HCT116 (cell line): ENCODE results near the gene MDH2. TPM values are rescaled to one million over a fixed set of nuclear protein-coding genes. Genes with fewer than 3 reads are reported as not detected.

Source experiments
- ATAC-seq: fragments of 200-7000 bp; cut with Tn5 transposase; 2 replicates; pipeline ENCODE4 v1.9.1; 2020; ENCODE audit warnings: mild to moderate bottlenecking, moderate library complexity
- BruUV-seq: library from RNA; stranded (reverse); fragments of 400-500 nt; replicated peaks from 2 replicates; lab custom pipeline; 2021; lab: Mats Ljungman, UMichigan
- CTCF ChIA-PET: fragments of 300-600 bp; sonication (Branson Sonifier 250); formaldehyde crosslinking; loops from one replicate; lab custom pipeline; 2021; ENCODE audit warnings: antibody characterized with exemption; lab: Charles Lee
- POLR2A ChIA-PET: fragments of 300-600, 350-600 bp; sonication (Branson Sonifier 250); formaldehyde crosslinking; loops from one replicate; lab custom pipeline; 2021; ENCODE audit warnings: antibody characterized with exemption; lab: Charles Lee
- RAD21 ChIA-PET, 2 experiments: fragments of 300-600 bp; sonication (Branson Sonifier 250); formaldehyde crosslinking; loops; one replicate each; lab custom pipeline; 2023; ENCODE audit warnings: low total read pairs in 2 of 2; ENCODE audit not compliant: uncharacterized antibody in 2 of 2, unreplicated experiment in 2 of 2, low non-redundant PET in 1 of 2; lab: Charles Lee
- DNase-seq: peaks from one replicate; pipeline ENCODE4 v3.0.0-alpha.2; 2010; ENCODE audit warnings: low read depth, low spot score
- H2AFZ ChIP-seq: fragments of 200-600 bp; shearing (Covaris generic), sonication (generic); 2 replicates; pipeline ENCODE4 v1.6.1; 2017; ENCODE audit warnings: low read depth, mixed run types, mixed read lengths, antibody characterized with exemption, low read length; ENCODE audit not compliant: poor library complexity, severe bottlenecking
- H3K27ac ChIP-seq: 2 replicates; pipeline ENCODE4 v1.5.1; 2012; ENCODE audit warnings: low read depth, low read length
- H3K27me3 ChIP-seq: fragments of 200-600 bp; sonication (generic); 2 replicates; pipeline ENCODE4 v1.6.1; 2016; ENCODE audit warnings: mixed run types, low read length, mixed read lengths; ENCODE audit not compliant: insufficient read depth
- H3K36me3 ChIP-seq, 2 experiments: fragments of 200-500 bp in 1 of 2; fragments of 200-600 bp in 1 of 2; sonication (Bioruptor generic) in 1 of 2; sonication (generic) in 1 of 2; 2 replicates each; pipeline versions ENCODE4 v1.5.1 to v1.6.1; 2014 to 2016; ENCODE audit warnings: low read length in 2 of 2, inconsistent platforms in 1 of 2, mixed read lengths in 1 of 2, mixed run types in 1 of 2; ENCODE audit not compliant: insufficient read depth in 2 of 2, control insufficient read depth in 1 of 2
- H3K4me1 ChIP-seq, 2 experiments: fragments of 200-600 bp in 1 of 2; sonication (generic) in 1 of 2; 2 replicates each; pipeline versions ENCODE4 v1.5.1 to v1.6.1; 2012 to 2017; ENCODE audit warnings: low read length in 2 of 2, inconsistent platforms in 1 of 2, mild to moderate bottlenecking in 1 of 2, mixed read lengths in 1 of 2, mixed run types in 1 of 2, moderate library complexity in 1 of 2; ENCODE audit not compliant: insufficient read depth in 2 of 2, control insufficient read depth in 1 of 2
- H3K4me2 ChIP-seq: fragments of 200-600 bp; sonication (generic); 2 replicates; pipeline ENCODE4 v1.6.1; 2017; ENCODE audit warnings: mixed run types, low read length, mixed read lengths
- H3K4me3 ChIP-seq, 2 experiments: fragments of 200-600 bp in 1 of 2; sonication (generic) in 1 of 2; replicated peaks in 1 of 2; 2 replicates each; pipeline ENCODE4 v1.5.1; 2011 to 2016; ENCODE audit warnings: low read length in 2 of 2, control low read depth in 1 of 2, low read depth in 1 of 2, mild to moderate bottlenecking in 1 of 2, mixed read lengths in 1 of 2, mixed run types in 1 of 2
- H3K79me2 ChIP-seq: fragments of 200-600 bp; sonication (generic); 2 replicates; pipeline ENCODE4 v1.6.1; 2017; ENCODE audit warnings: mild to moderate bottlenecking, mixed run types, low read length, moderate library complexity, mixed read lengths; ENCODE audit not compliant: insufficient read depth
- H3K9ac ChIP-seq: fragments of 200-600 bp; sonication (generic); 2 replicates; pipeline ENCODE4 v1.6.1; 2016; ENCODE audit warnings: low read length, mixed read lengths
- H3K9me2 ChIP-seq: fragments of 200-600 bp; sonication (generic), shearing (Covaris generic); 2 replicates; pipeline ENCODE4 v1.6.1; 2017; ENCODE audit warnings: mixed run types, mild to moderate bottlenecking, moderate library complexity; ENCODE audit not compliant: insufficient read depth
- H3K9me3 ChIP-seq, 2 experiments: fragments of 200-500 bp in 1 of 2; fragments of 200-600 bp in 1 of 2; sonication (Bioruptor generic) in 1 of 2; sonication (generic) in 1 of 2; 2 replicates each; pipeline ENCODE4 v1.6.1; 2014 to 2017; ENCODE audit warnings: low read length in 2 of 2, mixed read lengths in 2 of 2, inconsistent platforms in 1 of 2, low read depth in 1 of 2, mild to moderate bottlenecking in 1 of 2, mixed run types in 1 of 2, moderate library complexity in 1 of 2; ENCODE audit not compliant: control insufficient read depth in 1 of 2, insufficient read depth in 1 of 2
- H4K20me1 ChIP-seq: fragments of 200-600 bp; sonication (generic), shearing (Covaris generic); 2 replicates; pipeline ENCODE4 v1.6.1; 2017; ENCODE audit warnings: mixed run types, mild to moderate bottlenecking, moderate library complexity; ENCODE audit not compliant: insufficient read depth
- ATF3 ChIP-seq: IDR thresholded peaks from 2 replicates; pipeline ENCODE4 v1.6.1; 2012
- CBX3 ChIP-seq: IDR thresholded peaks from 2 replicates; pipeline ENCODE4 v1.6.1; 2012; ENCODE audit warnings: low read depth
- EGR1 ChIP-seq: IDR thresholded peaks from 2 replicates; pipeline ENCODE4 v1.6.1; 2012; ENCODE audit warnings: low read depth
- ELF1 ChIP-seq: IDR thresholded peaks from 2 replicates; pipeline ENCODE4 v1.6.1; 2012; ENCODE audit warnings: low read depth, borderline replicate concordance
- EZH2 ChIP-seq: fragments of 200-600 bp; sonication (generic); IDR thresholded peaks from 2 replicates; pipeline ENCODE4 v1.6.1; 2017; ENCODE audit warnings: antibody characterized with exemption, mixed run types
- EZH2phosphoT487 ChIP-seq: fragments of 200-600 bp; IDR thresholded peaks from 2 replicates; pipeline ENCODE4 v1.6.1; 2018; ENCODE audit warnings: antibody characterized with exemption, borderline replicate concordance
- FOSL1 ChIP-seq: IDR thresholded peaks from 2 replicates; pipeline ENCODE4 v1.6.1; 2012; ENCODE audit warnings: low read depth
- JUND ChIP-seq: IDR thresholded peaks from 2 replicates; pipeline ENCODE4 v1.6.1; 2012
- POLR2AphosphoS5 ChIP-seq: IDR thresholded peaks from 2 replicates; pipeline ENCODE4 v1.6.1; 2011; ENCODE audit warnings: mild to moderate bottlenecking, low read depth, low read length, moderate library complexity
- RAD21 ChIP-seq: IDR thresholded peaks from 2 replicates; pipeline ENCODE4 v1.6.1; 2012; ENCODE audit warnings: low read depth, mild to moderate bottlenecking
- SP1 ChIP-seq: IDR thresholded peaks from 2 replicates; pipeline ENCODE4 v1.6.1; 2012; ENCODE audit warnings: low read depth
- TCF7L2 ChIP-seq: IDR thresholded peaks from 2 replicates; pipeline ENCODE4 v1.7.0; 2011; ENCODE audit warnings: borderline replicate concordance, inconsistent platforms; ENCODE audit not compliant: insufficient read depth, insufficient read length; ENCODE audit errors: extremely low read depth
- YY1 ChIP-seq: IDR thresholded peaks from 2 replicates; pipeline ENCODE4 v1.6.1; 2011; ENCODE audit warnings: low read length, low read depth, moderate library complexity, mild to moderate bottlenecking; ENCODE audit not compliant: insufficient replicate concordance; ENCODE audit errors: extremely low read depth
- ZBTB33 ChIP-seq: IDR thresholded peaks from 2 replicates; pipeline ENCODE4 v1.6.1; 2011; ENCODE audit warnings: mild to moderate bottlenecking, low read length, moderate library complexity; ENCODE audit not compliant: insufficient replicate concordance; ENCODE audit errors: extremely low read depth
- ZFX ChIP-seq: fragments of 450-650 bp; IDR thresholded peaks from 2 replicates; pipeline ENCODE4 v1.6.1; 2017
- ZNF274 ChIP-seq: fragments of 200-500 bp; sonication (Bioruptor generic); IDR thresholded peaks from 2 replicates; pipeline ENCODE4 v1.6.1; 2014; ENCODE audit warnings: mild to moderate bottlenecking, low read depth, low read length, inconsistent platforms
- intact Hi-C: fragments of 100-400 bp; cut with micrococcal nuclease; formaldehyde crosslinking; loops from 2 replicates; pipeline ENCODE4 v1.10.0; 2022
- total RNA-seq: library from RNA; stranded (reverse); gene quantifications from one replicate; pipeline ENCODE4 v1.2.1, GENCODE V29; 2021; ENCODE audit not compliant: unreplicated experiment

Gene MDH2
- total RNA-seq, 1 experiment from 2014 or later: 357 TPM

- Histone ChIP-seq H3K36me3 (no peaks in the 10 kb centered on the region; a peak in 1 of 4 replicates), H3K4me1 (no peaks in the 10 kb centered on the region), H3K79me2 (no peaks in the 10 kb centered on the region), H3K27me3 (no peaks in the 10 kb centered on the region), H3K9me3 (no peaks in the 10 kb centered on the region), H2AFZ (no peak overlapping the region), H3K9ac (no peak overlapping the region), H3K9me2 (no peaks in the 10 kb centered on the region), H3K4me3 (no peak overlapping the region), H3K27ac (no peak overlapping the region), H4K20me1 (no peaks in the 10 kb centered on the region), H3K4me2 (no peak overlapping the region)
- BruUV-seq: no TSS peak
- CTCF ChIA-PET: interaction anchor here (0.6 kb wide), 1 partner anchor 174 kb away, joined by 3 read pairs; no protein-coding TSS in a partner anchor
- ATAC-seq (no peak), DNase-seq (no peak)
- RAD21 ChIA-PET: no interaction called here
- intact Hi-C loops: no loop called here
- TF ChIP-seq EZH2 (no peak), YY1 (no peak), ZNF274 (no peak), EZH2phosphoT487 (no peak), ZFX (no peak), POLR2AphosphoS5 (no peak), CBX3 (no peak), RAD21 (no peak), ATF3 (no peak), EGR1 (no peak), ELF1 (no peak), JUND (no peak), TCF7L2 (no peak), ZBTB33 (no peak), FOSL1 (no peak), SP1 (no peak)
- POLR2A ChIA-PET: no interaction called here
Measured at GRCh38 chr7:76002139-76002538, 45.8 kb upstream of the MDH2 start.
